Jurkat, Clone E6-1 (cell line): ENCODE results near the gene GRIK3.

Experiments used
- DNase-seq: peaks from one replicate; pipeline ENCODE4 v3.0.0-alpha.2; 2011; ENCODE audit warnings: low read depth, low spot score
- H3K4me3 ChIP-seq: 2 replicates; pipeline ENCODE4 v1.5.1; 2011; ENCODE audit warnings: mild to moderate bottlenecking, low read length, control low read depth, moderate library complexity

Gene GRIK3

GRCh38 chr1:36871146-36871971 lies 163.0 kb downstream of the GRIK3 start:
- no peak overlapping the region for H3K4me3 ChIP-seq
- DNase-seq = no peak

GRCh38 chr1:36869826-36870225 lies 164.5 kb downstream of the GRIK3 start:
- DNase-seq = no peak
- no peak overlapping the region for H3K4me3 ChIP-seq

- no peak overlapping the region for H3K4me3 ChIP-seq
- DNase-seq = no peak
Observed at GRCh38 chr1:36869054-36869453, 165.3 kb downstream of the GRIK3 start.

DNA sequence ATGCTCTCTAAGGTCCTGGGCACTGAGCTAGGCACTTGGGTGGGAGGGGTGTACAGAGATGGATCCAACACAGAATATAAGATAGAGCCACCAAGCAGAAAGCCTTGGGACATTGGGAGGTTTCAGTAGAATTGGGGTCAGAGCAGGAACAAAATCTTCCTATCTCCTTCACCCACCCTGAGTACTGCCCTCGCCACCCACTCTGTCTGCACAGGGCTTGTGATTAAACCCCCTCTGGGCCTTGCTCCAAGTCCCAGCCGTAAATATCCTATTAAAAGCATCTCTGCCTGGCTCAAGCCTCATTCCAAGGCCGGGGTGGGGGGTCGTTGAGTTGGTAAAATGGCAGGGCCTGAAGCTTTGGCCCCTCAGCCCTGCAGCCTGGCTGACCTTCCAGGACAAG lies 166.7 kb downstream of the GRIK3 start:
- no peak overlapping the region for H3K4me3 ChIP-seq
- no peak for DNase-seq

DNA sequence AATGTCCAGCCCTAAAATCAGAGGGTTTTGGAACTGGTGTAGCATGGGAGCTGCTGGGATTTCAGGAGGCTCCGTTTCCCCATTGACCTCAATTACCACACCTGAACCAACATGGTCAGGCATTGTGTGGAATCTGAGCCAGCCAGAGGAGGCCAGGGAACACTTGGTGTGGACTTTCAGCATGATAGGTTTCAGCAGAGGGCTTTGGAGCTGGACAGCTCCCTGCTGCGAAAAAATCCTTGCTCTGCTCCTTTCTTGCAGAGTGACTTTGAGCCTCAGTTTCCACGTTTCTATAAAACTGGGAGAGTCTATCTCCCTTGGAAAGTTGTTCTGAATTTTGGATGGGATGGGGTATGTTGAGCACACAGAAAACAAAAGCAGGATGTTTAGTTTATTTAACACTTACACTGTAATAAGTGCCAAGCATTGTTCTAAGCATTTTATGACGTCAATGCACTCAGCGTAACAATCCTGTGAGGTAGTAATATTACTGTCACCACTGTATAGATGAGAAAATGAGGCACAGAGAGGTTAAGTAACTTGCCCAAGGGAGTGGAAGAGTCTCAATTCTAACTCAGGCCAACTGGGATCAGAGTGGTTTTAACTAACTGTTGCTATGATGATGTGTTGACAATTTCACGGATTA lies 168.0 kb downstream of the GRIK3 start:
- H3K4me3 ChIP-seq = no peak overlapping the region

GRCh38 chr1:36865602-36865900 lies 168.8 kb downstream of the GRIK3 start:
- no peak for DNase-seq

More for the DNA sequence above, 168.0 kb downstream of the GRIK3 start:
- DNase-seq = no peak

GRCh38 chr1:36864823-36865601 lies 169.3 kb downstream of the GRIK3 start:
- no peak for DNase-seq
- no peak overlapping the region for H3K4me3 ChIP-seq

More at GRCh38 chr1:36865602-36865900, 168.8 kb downstream of the GRIK3 start:
- H3K4me3 ChIP-seq = no peak overlapping the region

- H3K4me3 ChIP-seq = no peak overlapping the region
- peak; percentile 9 for DNase-seq
Observed at GRCh38 chr1:36864182-36864822, 170.0 kb downstream of the GRIK3 start.

GRCh38 chr1:36863500-36863899 lies 170.8 kb downstream of the GRIK3 start:
- DNase-seq = no peak
- no peak overlapping the region for H3K4me3 ChIP-seq

DNA sequence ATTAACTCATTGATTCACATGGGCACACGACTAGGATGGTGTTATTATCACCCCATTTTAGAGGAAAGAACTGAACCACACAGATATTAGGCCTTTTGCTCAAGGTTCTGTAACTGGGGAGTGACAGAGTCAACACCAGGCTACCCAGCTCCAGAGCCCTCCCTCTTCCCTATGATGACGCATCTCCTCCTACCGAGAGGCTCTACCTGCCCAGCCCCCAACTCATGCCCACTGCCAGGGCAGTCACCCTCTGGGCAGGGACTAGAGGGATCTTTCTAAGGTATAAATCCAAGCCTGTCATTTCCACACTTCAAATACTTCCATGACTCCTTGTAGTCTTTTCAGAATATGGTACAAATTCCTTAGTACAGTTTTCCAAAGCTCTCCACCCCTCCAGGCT lies 171.3 kb downstream of the GRIK3 start:
- DNase-seq = no peak

GRCh38 chr1:36861375-36861774 lies 172.9 kb downstream of the GRIK3 start:
- no peak for DNase-seq
- H3K4me3 ChIP-seq = no peak overlapping the region

More for the DNA sequence above, 171.3 kb downstream of the GRIK3 start:
- no peak overlapping the region for H3K4me3 ChIP-seq

DNA sequence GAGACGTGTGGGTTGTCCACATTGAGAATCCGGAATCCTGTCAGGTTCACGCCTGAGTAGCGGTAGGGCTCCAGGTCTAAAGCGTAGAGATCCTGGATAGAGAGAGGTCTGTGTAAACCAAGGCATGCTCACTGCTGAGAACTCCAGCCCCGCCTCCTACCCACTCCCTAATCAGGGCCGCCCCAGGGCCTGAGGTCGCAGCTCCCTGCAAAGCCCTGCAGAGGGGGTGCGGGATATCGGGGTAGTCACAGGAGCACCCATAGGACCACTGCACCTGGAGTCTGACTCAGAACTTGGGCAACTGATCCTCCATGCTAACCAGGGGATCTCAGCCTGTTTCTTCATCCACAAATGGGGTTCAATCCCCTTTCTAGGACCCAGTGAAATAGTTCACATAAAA lies 174.4 kb downstream of the GRIK3 start:
- H3K4me3 ChIP-seq = no peak overlapping the region
- DNase-seq = no peak

DNA sequence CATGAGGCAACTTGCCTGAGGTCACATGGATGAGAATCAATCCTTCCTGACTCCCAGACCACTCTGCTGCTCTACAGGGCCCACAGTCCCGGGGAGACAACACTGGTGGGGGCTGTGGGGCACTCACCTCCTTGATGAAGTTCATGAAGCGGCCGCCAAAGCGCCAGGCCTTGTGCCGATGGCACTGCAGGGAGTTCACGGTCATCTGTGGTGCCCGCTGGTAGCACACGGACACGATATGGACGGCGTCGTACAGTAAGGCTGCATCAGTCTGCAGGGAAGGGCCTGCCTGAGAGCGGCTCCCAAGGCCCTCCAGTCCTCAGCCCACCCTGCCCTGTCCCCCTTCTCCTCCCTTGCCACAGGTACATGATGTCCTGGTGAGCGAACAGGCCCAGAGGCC lies 175.3 kb downstream of the GRIK3 start:
- no peak overlapping the region for H3K4me3 ChIP-seq
- DNase-seq = no peak

DNA sequence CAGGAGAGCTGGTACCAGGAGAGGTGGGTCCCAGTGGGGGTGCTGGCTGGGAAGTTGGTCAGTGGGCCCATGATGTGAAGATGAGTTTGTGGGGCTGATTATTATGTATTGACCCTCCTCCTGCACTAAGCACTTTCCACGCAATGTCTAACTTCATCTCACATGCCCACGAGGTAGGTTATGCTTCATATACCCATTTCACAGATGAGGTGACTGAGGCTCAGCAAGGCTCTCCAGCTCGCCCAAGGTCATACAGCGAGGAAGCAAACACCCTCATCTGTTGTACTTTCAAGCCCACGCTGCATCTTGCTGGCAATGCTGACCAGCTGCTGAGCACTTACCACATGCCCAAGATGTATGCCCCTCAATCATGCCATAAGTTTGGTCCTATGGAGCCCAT lies 175.8 kb downstream of the GRIK3 start:
- no peak overlapping the region for H3K4me3 ChIP-seq
- DNase-seq = no peak

GRCh38 chr1:36857754-36858153 lies 176.6 kb downstream of the GRIK3 start:
- no peak overlapping the region for H3K4me3 ChIP-seq
- DNase-seq = no peak

- H3K4me3 ChIP-seq = no peak overlapping the region
- DNase-seq = no peak
Observed at GRCh38 chr1:36855699-36856494, 178.4 kb downstream of the GRIK3 start.

DNA sequence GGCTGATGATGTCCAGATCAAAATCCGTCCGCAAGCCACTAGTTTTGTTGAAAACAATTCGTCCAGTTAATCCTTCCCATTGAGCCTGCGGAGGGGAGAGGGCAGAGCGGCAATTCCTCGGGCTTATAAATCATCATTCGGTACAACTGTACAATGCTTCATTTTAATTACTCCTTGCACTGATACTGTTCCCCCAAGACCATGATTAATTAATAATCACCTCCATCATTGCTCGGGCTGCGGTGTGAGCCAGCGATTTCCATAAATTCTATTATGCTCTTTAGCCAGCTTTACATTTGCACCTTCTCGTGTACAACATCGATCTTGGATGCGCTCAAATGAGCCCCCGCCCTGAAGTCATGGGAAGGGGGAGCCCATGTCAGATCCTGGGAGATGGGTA lies 180.7 kb downstream of the GRIK3 start:
- DNase-seq = no peak

DNA sequence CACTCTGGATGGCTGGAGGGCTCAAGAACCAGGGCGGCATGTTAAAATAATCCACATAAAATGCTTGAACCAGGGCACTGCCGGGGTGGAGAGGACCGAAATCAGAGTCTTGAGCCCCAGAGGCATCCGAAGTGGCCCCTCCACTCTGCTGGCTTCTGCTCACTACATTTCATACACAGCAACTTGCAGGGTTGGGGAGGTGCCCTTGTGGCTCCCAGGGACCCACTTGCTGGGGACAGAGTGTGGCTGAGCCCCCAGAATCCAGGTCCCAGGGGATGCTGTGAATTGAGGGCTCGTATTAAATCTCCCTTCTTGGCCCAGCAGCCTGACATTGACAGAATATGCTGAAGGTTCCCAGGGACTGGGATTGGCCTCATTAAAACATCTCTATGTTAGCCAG lies 181.7 kb downstream of the GRIK3 start:
- H3K4me3 ChIP-seq = no peak overlapping the region
- no peak for DNase-seq

More for the DNA sequence above, 180.7 kb downstream of the GRIK3 start:
- no peak overlapping the region for H3K4me3 ChIP-seq

- no peak overlapping the region for H3K4me3 ChIP-seq
- no peak for DNase-seq
Observed at GRCh38 chr1:36851595-36851994, 182.7 kb downstream of the GRIK3 start.
